NCI-H510A treated with DMSO at 0.1 percent for 48 hours (cell line): ENCODE results near the gene LENG9.

Source experiments
- DNase-seq: peaks from one replicate; lab custom pipeline; 2025; lab: John Stamatoyannopoulos, UW

LENG9 gene

GRCh38 chr19:54439174-54439851 is 24.3 kb downstream of the LENG9 start:
- peak; percentile 15 for DNase-seq

DNA sequence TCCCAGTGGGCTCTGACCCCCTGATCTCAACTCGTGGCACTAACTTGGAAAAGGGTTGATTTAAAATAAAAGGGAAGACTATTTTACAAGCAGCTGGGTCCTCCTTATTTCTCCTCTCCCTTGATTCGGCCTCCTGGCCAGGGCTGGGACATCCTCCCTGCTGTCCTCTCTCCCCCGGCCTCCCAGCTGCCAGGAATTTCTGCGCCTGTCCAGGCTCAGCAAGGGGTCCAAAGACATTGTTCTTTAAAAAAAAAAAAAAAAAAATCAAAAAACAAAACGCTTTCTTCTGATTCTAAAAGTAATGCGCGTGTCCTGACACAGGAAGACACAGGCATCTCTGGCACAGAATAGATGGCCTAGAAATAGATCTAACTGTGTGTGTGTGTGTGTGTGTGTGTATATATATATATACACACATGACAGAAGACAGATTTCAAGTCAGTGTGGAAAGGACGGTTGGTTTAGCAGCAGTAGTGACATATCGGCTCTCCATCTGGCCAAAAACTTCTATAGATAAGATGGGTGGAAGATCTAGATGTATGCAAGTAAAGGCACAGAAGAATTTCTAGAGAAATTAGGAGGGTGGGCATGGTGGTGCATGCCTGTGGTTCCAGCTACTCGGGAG is 26.8 kb downstream of the LENG9 start:
- no peak for DNase-seq

GRCh38 chr19:54436031-54436523 is 27.5 kb downstream of the LENG9 start:
- no peak for DNase-seq

DNA sequence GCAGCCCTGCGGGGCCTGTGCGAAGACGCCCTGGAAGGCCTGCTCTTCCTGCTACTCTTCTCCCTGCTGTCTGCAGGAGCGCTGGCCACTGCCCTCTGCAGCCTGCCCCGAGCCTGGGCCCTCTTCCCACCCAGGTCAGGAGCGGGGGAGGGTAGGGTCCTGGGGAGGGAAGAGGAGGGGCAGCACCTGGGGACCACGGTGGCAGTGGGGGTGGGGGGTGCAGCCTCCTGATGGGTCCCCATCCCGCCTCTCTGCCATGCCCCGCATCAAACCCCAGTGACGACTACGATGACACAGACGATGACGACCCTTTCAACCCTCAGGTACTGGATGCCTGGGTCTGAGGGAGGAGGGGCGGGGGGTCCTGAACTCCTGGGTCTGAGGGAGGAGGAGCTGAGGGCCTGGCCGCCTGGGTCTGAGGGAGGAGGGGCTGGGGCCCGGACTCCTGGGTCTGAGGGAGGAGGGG is 28.0 kb downstream of the LENG9 start:
- DNase-seq, result no peak

DNA sequence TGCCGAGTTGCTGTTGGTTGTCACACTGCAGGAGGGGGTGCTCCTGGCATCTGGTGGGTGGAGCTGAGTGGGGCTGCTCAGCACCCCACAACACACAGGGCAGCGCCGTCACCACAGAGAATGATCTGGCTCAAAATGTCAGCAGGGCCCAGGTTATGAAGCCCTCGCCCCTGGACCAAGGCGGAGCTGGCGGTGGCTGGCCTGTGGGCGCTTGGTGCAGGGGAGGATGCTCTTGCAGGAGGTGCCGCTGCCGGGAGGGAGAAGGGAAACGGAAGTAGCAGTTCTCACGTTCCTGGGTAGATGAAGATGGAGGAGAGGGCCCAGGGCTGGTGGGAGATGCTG is 28.7 kb downstream of the LENG9 start:
- no peak for DNase-seq

GRCh38 chr19:54434112-54434872 is 29.3 kb downstream of the LENG9 start:
- no peak for DNase-seq

- DNase-seq, result no peak
These were observed 29.9 kb downstream of the LENG9 start for GRCh38 chr19:54433697-54434096.

DNA sequence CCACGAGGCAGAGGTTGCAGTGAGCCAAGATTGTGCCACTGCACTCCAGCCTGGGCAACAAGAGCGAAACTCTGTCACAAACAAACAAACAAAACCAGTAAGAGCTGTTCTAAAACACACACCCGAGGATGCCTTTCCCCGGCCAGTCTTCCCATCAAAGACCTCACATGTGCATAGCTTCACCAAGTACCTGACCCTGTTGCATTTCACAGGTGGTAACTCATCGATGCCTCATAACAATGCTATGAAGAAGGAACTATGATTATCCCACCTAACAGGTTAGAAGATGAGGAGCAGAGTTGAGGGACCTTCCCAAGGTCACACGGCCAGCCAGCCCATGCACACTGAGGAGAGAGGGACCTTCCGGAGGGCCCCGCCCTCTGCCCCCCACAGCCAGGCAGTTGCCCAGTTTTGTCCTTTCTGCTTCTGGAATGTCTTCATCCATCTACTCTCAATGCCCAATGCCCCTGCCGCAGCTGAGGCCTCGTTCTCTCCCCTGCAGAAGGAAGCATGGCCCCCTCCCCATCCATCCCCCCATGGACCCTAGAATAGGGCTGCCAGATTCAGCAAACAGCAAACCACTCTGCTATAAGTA is 31.3 kb downstream of the LENG9 start:
- no peak for DNase-seq

- DNase-seq, result no peak
These were observed 32.2 kb downstream of the LENG9 start for GRCh38 chr19:54431255-54431838.

GRCh38 chr19:54430306-54431254 is 33.0 kb downstream of the LENG9 start:
- DNase-seq, result no peak

GRCh38 chr19:54429545-54430227 is 33.9 kb downstream of the LENG9 start:
- no peak for DNase-seq

DNA sequence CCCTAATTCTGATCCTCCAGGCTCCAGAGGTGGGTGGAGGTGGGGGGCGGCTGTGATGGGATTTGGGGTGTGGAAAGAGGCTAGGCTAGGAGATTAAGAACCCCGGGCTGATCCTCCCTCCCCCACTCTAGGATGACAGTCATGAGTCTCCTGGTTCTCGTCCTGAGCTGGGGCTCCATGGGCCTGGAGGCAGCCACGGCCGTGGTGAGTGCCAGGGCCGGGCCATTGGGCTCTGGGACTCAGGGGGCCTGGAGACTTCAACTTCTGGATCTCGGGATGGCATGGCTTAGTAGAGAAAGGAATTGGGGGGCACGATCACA is 34.4 kb downstream of the LENG9 start:
- DNase-seq, result no peak

DNA sequence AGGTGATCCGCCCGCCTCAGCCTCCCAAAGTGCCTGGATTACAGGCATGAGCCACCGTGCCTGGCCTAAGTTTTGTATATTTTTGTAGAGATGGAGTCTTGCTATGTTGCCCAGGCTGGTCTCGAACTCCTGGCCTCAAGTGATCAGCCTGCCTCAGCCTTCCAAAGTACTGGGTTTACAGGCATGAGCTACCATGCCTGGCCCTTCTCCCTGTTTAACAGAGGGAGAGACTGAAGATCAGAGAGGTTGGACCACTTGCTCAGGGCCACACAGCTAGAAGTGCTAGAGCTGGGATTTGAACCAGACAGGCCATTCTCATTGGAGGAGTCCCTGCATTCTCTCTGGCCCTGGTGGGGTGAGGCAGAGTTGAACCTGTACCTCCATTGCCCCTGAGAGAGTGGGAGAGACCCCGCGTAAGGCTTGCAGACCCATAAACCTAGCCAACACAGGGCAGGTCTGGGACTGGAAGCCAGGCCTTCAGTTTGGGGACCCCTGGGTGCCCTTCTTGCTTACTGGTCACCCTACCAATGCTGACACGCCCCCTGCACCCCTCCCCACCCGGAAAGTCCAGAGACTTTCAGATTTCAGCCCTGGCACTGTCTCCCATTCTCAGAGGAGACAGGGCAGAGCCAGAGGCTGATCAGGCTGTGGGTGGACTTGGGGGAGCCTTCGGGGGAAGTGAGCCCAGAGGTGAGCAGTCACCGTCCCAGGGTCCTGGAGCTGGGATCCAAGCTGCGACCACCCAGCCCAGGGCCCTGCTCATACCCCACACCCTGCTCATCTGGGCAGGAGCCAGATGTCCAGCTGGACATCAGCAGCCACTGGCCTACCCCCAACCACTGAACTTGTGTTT is 35.0 kb downstream of the LENG9 start:
- no peak for DNase-seq

DNA sequence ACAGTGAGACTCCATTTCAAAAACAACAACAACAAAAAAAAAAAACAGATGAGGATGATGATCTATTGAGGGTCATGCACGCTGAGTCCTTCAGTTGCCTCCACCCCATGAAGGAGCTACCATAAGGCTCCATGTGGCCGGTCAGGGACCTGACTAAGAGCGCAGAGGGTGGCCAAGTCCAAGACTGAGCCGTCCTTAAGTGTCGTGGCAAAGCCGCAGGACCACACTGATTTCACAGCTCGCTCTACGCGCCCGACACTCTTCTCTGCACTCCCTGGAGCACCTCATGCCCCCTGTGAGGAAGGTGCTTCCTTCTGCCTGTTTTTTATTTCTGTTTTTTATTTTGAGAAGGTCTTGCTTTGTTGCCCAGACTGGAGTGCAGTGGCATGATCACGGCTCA is 36.0 kb downstream of the LENG9 start:
- no peak for DNase-seq

- no peak for DNase-seq
These were observed 37.2 kb downstream of the LENG9 start for GRCh38 chr19:54426291-54426931.

DNA sequence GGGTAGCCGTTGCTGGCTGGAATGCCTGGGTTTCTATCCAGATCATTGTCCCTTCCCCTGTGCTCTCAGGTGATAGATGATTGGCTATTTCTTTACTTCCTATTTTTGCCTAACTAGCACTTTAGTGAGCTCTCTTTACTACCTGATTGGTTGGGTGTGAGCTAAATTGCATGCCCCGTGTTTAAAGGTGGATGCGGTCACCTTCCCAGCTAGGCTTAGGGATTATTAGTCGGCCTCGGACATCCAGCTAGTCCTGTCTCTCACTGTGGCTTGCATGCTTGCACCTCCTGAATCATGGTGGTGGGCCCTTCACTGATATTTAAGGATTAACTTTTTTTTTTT is 38.2 kb downstream of the LENG9 start:
- DNase-seq, result no peak

DNA sequence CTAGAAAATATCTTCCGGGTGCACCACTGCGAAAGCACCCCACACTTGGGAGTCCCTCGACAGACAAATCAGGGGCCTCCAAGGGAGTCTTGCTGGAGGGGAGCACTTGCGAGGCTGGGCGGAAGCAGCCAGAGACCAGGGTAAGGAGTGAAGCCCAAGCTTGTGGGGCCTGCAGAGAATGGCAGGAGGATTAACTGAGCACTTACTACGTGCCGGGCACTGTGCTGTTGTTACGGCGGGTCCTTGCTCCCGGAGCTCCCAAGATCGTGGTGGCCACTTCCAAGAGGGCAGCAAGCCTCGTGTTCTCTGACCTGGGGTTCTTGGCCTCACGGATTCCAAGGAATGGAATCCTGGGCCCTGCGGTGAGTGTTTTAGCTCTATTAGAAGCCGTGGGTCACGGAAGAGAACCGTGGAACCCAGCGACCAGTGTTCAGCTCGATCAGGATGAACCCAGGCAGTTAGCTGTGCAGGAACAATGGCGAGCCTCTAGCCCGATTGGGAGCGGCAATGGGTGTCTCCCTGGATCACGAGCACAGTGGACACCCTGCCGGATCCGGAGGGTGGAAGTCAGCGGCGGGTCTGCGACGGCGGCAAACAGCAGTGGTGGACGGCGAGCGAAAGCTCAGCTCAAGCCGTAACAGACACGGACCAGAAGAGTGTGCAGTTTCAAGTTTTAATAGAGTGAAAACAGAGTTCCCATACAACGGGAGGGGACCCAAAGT is 38.8 kb downstream of the LENG9 start:
- DNase-seq, result no peak

GRCh38 chr19:54424201-54424600 is 39.4 kb downstream of the LENG9 start:
- no peak for DNase-seq

- no peak for DNase-seq
These were observed 41.4 kb downstream of the LENG9 start for GRCh38 chr19:54422136-54422535.
